Liver (tissue), 3 donors: ENCODE measurements around the gene EEFSEC.

Experiments
- EGR1 ChIP-seq, 2 donors: IDR thresholded peaks; 2 replicates each; pipeline ENCODE4 v1.6.1; 2016 to 2018; ENCODE audit warnings: antibody characterized with exemption in 2 of 2, low read depth in 2 of 2
- FOXA2 ChIP-seq: IDR thresholded peaks from 2 replicates; pipeline ENCODE4 v1.6.1; 2016; ENCODE audit warnings: antibody characterized with exemption
- GABPA ChIP-seq, 2 donors: IDR thresholded peaks in 1 of 2; conservative IDR thresholded peaks in 1 of 2; 2 replicates each; pipeline ENCODE4 v1.6.1; 2016; ENCODE audit warnings: antibody characterized with exemption in 2 of 2, mild to moderate bottlenecking in 1 of 2, moderate library complexity in 1 of 2
- RAD21 ChIP-seq, 2 donors: IDR thresholded peaks; 2 replicates each; pipeline ENCODE4 v1.6.1; 2016; ENCODE audit warnings: antibody characterized with exemption in 2 of 2, mild to moderate bottlenecking in 2 of 2
- SP1 ChIP-seq: IDR thresholded peaks from 2 replicates; pipeline ENCODE4 v1.6.1; 2018; ENCODE audit warnings: antibody characterized with exemption, mild to moderate bottlenecking
- YY1 ChIP-seq: IDR thresholded peaks from 2 replicates; pipeline ENCODE4 v1.6.1; 2016; ENCODE audit warnings: antibody characterized with exemption, mild to moderate bottlenecking
- TF ChIP-seq, protein P1 (sequence below): fragments of 150-350 bp; IDR thresholded peaks from 2 replicates; pipeline ENCODE4 v1.5.1; 2017; ENCODE audit warnings: improper control_type of control experiment, low read depth, low read length; ENCODE audit not compliant: missing input control
- TF ChIP-seq, protein P2 (sequence below): IDR thresholded peaks from 2 replicates; pipeline ENCODE4 v1.6.1; 2016; ENCODE audit warnings: antibody characterized with exemption
- TF ChIP-seq, protein P3 (sequence below): IDR thresholded peaks from 2 replicates; pipeline ENCODE4 v1.6.1; 2016; ENCODE audit warnings: antibody characterized with exemption, mild to moderate bottlenecking
- donor health status: healthy.
- donor health status: healthy.

DNA sequence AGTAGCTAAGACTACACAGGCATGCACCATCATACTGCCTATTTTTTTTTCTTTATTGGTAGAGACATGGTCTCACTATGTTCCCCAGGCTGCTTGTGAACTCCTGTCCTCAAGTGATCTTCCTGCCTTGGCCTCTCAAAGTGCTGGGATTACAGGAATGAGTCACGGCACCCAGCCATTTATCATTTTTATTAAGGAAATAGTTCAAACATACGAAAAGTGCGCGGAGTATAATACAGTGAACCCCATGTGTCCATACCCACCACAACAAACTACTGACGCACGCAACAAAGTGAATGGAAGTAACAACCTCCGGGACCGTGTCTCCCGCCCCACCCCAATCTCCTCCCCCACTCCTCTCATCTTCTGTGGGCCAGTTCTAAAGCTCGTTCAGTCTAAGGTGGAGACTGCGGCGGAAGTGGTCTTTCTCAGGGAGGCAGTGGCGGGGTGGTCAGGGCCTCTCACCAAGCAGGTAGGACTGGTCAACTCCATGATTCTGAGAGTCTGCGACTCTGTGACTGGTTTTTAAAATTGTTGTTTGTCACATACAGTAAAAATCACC, 271.3 kb downstream of the EEFSEC start:
- TF ChIP-seq, protein P1, sequence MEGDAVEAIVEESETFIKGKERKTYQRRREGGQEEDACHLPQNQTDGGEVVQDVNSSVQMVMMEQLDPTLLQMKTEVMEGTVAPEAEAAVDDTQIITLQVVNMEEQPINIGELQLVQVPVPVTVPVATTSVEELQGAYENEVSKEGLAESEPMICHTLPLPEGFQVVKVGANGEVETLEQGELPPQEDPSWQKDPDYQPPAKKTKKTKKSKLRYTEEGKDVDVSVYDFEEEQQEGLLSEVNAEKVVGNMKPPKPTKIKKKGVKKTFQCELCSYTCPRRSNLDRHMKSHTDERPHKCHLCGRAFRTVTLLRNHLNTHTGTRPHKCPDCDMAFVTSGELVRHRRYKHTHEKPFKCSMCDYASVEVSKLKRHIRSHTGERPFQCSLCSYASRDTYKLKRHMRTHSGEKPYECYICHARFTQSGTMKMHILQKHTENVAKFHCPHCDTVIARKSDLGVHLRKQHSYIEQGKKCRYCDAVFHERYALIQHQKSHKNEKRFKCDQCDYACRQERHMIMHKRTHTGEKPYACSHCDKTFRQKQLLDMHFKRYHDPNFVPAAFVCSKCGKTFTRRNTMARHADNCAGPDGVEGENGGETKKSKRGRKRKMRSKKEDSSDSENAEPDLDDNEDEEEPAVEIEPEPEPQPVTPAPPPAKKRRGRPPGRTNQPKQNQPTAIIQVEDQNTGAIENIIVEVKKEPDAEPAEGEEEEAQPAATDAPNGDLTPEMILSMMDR: no peak
- TF ChIP-seq, protein P2, sequence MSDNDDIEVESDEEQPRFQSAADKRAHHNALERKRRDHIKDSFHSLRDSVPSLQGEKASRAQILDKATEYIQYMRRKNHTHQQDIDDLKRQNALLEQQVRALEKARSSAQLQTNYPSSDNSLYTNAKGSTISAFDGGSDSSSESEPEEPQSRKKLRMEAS: no peak
- TF ChIP-seq GABPA (IDR thresholded peaks at IDR 0.05 in 1 of 2, conservative IDR thresholded peaks at IDR 0.05 in 1 of 2) (no peak), RAD21 (IDR thresholded peaks at IDR 0.05) (no peak), EGR1 (IDR thresholded peaks at IDR 0.05; ENCODE audit: low read depth in 2 of 2) (no peak), YY1 (no peak), SP1 (no peak), FOXA2 (no peak)
- TF ChIP-seq, protein P3, sequence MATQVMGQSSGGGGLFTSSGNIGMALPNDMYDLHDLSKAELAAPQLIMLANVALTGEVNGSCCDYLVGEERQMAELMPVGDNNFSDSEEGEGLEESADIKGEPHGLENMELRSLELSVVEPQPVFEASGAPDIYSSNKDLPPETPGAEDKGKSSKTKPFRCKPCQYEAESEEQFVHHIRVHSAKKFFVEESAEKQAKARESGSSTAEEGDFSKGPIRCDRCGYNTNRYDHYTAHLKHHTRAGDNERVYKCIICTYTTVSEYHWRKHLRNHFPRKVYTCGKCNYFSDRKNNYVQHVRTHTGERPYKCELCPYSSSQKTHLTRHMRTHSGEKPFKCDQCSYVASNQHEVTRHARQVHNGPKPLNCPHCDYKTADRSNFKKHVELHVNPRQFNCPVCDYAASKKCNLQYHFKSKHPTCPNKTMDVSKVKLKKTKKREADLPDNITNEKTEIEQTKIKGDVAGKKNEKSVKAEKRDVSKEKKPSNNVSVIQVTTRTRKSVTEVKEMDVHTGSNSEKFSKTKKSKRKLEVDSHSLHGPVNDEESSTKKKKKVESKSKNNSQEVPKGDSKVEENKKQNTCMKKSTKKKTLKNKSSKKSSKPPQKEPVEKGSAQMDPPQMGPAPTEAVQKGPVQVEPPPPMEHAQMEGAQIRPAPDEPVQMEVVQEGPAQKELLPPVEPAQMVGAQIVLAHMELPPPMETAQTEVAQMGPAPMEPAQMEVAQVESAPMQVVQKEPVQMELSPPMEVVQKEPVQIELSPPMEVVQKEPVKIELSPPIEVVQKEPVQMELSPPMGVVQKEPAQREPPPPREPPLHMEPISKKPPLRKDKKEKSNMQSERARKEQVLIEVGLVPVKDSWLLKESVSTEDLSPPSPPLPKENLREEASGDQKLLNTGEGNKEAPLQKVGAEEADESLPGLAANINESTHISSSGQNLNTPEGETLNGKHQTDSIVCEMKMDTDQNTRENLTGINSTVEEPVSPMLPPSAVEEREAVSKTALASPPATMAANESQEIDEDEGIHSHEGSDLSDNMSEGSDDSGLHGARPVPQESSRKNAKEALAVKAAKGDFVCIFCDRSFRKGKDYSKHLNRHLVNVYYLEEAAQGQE: no peak
